ENCODE results near the gene CPLX4. TPM values are rescaled to one million over a fixed set of nuclear protein-coding genes. Genes with fewer than 3 reads are reported as not detected.
A peak's percentile ranks its signal among the peaks of the same experiment; 100 is the strongest.

CPLX4 gene
- polyA plus RNA-seq, 1 donor (not counting 4 experiments of a cell fraction or from before 2014, with no cell fraction given), result not detected

GRCh38 chr18:59268127-59268720 lies 50.2 kb downstream of the CPLX4 start:
- dilution Hi-C loops (cut with MboI; ENCODE audit: extremely low pct_ligation_motif_present, low sequenced_read_pairs), result no loop called here
- peak overlapping the region; percentile 19 for H3K4me2 ChIP-seq (ENCODE audit: control insufficient read depth, extremely low read depth, insufficient read depth, low read depth, low read length)

GRCh38 chr18:59267503-59268126 lies 50.8 kb downstream of the CPLX4 start:
- DNase-seq (ENCODE audit: low read depth, low spot score) (no peak), FAIRE-seq (no peak)
- Histone ChIP-seq H3K9me1 (ENCODE audit: control insufficient read depth, extremely low read depth, insufficient read depth, low read length) (peaks cover 2% of the 10 kb centered on the region), H3K27ac (ENCODE audit: control insufficient read depth, insufficient read depth, low read length) (no peak overlapping the region), H3K9me3 (ENCODE audit: control insufficient read depth, low read depth, low read length) (no peaks in the 10 kb centered on the region), H2AFZ (ENCODE audit: control insufficient read depth, low read length) (no peak overlapping the region), H3K4me2 (ENCODE audit: control insufficient read depth, extremely low read depth, insufficient read depth, low read depth, low read length) (peak overlapping the region; percentile 19), H3K27me3 (ENCODE audit: control insufficient read depth, extremely low read depth, insufficient read depth, low read length) (peaks cover 99% of the 10 kb centered on the region), H3K4me3 (ENCODE audit: control insufficient read depth in 2 of 3, extremely low read depth in 1 of 3, insufficient read depth in 2 of 3, low read depth in 1 of 3, low read length in 3 of 3) (peak overlapping the region in 1 of 3 experiments; percentile 37), H3K36me3 (ENCODE audit: control insufficient read depth in 2 of 2, extremely low read depth in 1 of 2, insufficient read depth in 2 of 2, low read length in 2 of 2) (no peaks in the 10 kb centered on the region), H3K79me2 (ENCODE audit: control insufficient read depth, insufficient read depth, low read length) (no peaks in the 10 kb centered on the region), H4K20me1 (ENCODE audit: control insufficient read depth, extremely low read depth, insufficient read depth, low read length) (peaks cover 5% of the 10 kb centered on the region), H3K9ac (ENCODE audit: control insufficient read depth, extremely low read depth, insufficient read depth, low read length) (no peak overlapping the region), H3K4me1 (ENCODE audit: control insufficient read depth, extremely low read depth, insufficient read depth, low read length) (peaks cover 16% of the 10 kb centered on the region)
- TF ChIP-seq EZH2 (IDR thresholded peaks at IDR 0.05; ENCODE audit: low read length), result peak; percentile 86
- TF ChIP-seq CTCF (optimal IDR thresholded peaks at IDR 0.05 in 1 of 3, IDR thresholded peaks at IDR 0.05 in 1 of 3, conservative IDR thresholded peaks at IDR 0.05 in 1 of 3; ENCODE audit: extremely low read depth in 1 of 3, insufficient read depth in 2 of 3, low read length in 3 of 3), result peak in 1 of 3 experiments; percentile 16
- dilution Hi-C loops (cut with MboI; ENCODE audit: extremely low pct_ligation_motif_present, low sequenced_read_pairs), result no loop called here

More at GRCh38 chr18:59268127-59268720, 50.2 kb downstream of the CPLX4 start:
- H4K20me1 ChIP-seq (ENCODE audit: control insufficient read depth, extremely low read depth, insufficient read depth, low read length), result peaks cover 5% of the 10 kb centered on the region
- peak overlapping the region in 1 of 3 experiments; percentile 37 for H3K4me3 ChIP-seq (ENCODE audit: control insufficient read depth in 2 of 3, extremely low read depth in 1 of 3, insufficient read depth in 2 of 3, low read depth in 1 of 3, low read length in 3 of 3)
- peaks cover 2% of the 10 kb centered on the region for H3K9me1 ChIP-seq (ENCODE audit: control insufficient read depth, extremely low read depth, insufficient read depth, low read length)
- TF ChIP-seq EZH2 (IDR thresholded peaks at IDR 0.05; ENCODE audit: low read length) (peak; percentile 89), CTCF (optimal IDR thresholded peaks at IDR 0.05 in 1 of 3, IDR thresholded peaks at IDR 0.05 in 1 of 3, conservative IDR thresholded peaks at IDR 0.05 in 1 of 3; ENCODE audit: extremely low read depth in 1 of 3, insufficient read depth in 2 of 3, low read length in 3 of 3) (no peak)
- FAIRE-seq (no peak), DNase-seq (ENCODE audit: low read depth, low spot score) (no peak)
- H3K79me2 ChIP-seq (ENCODE audit: control insufficient read depth, insufficient read depth, low read length), result no peaks in the 10 kb centered on the region
- H3K36me3 ChIP-seq (ENCODE audit: control insufficient read depth in 2 of 2, extremely low read depth in 1 of 2, insufficient read depth in 2 of 2, low read length in 2 of 2), result no peaks in the 10 kb centered on the region
- H3K9me3 ChIP-seq (ENCODE audit: control insufficient read depth, low read depth, low read length), result no peaks in the 10 kb centered on the region
- peaks cover 99% of the 10 kb centered on the region for H3K27me3 ChIP-seq (ENCODE audit: control insufficient read depth, extremely low read depth, insufficient read depth, low read length)
- H3K27ac ChIP-seq (ENCODE audit: control insufficient read depth, insufficient read depth, low read length), result no peak overlapping the region
- peaks cover 15% of the 10 kb centered on the region for H3K4me1 ChIP-seq (ENCODE audit: control insufficient read depth, extremely low read depth, insufficient read depth, low read length)
- no peak overlapping the region for H3K9ac ChIP-seq (ENCODE audit: control insufficient read depth, extremely low read depth, insufficient read depth, low read length)
- H2AFZ ChIP-seq (ENCODE audit: control insufficient read depth, low read length), result no peak overlapping the region

All from keratinocyte (primary cell).